ENCODE data around the gene ALKBH3.

The ALKBH3 gene

GRCh38 chr11:43834286-43834685 is 46.3 kb upstream of the ALKBH3 start:
- no peak overlapping the region for H4K91ac ChIP-seq (ENCODE audit: low read length)
- H3K9me3 ChIP-seq (ENCODE audit: control insufficient read depth, low read length) = no peaks in the 10 kb centered on the region
- H3K4me2 ChIP-seq (ENCODE audit: low read length, poor library complexity, severe bottlenecking) = no peak overlapping the region
- H2BK120ac ChIP-seq (ENCODE audit: low read depth, low read length) = no peak overlapping the region
- no peak overlapping the region for H3K23ac ChIP-seq (ENCODE audit: low read length in 2 of 2)
- H2BK15ac ChIP-seq (ENCODE audit: low read depth, poor library complexity, severe bottlenecking) = no peak overlapping the region
- H3K4me1 ChIP-seq (ENCODE audit: control insufficient read depth, insufficient read depth, low read depth, low read length) = no peaks in the 10 kb centered on the region
- peaks cover 0 to 24% of the 10 kb centered on the region in 2 experiments for H3K36me3 ChIP-seq (ENCODE audit: control insufficient read depth in 1 of 2, insufficient read depth in 2 of 2, low read depth in 1 of 2, low read length in 2 of 2)
- H3K27ac ChIP-seq (ENCODE audit: low read length, poor library complexity, severe bottlenecking) = no peak overlapping the region
- no peaks in the 10 kb centered on the region for H3K27me3 ChIP-seq (ENCODE audit: control insufficient read depth in 1 of 2, insufficient read depth in 1 of 2, low read length in 2 of 2)
- WGBS = 60% methylated on average over 1 of the region's 2 CpGs
- no peak for DNase-seq
- no peak overlapping the region for H3K18ac ChIP-seq (ENCODE audit: low read depth in 1 of 2, low read length in 2 of 2)
- peak overlapping the region in 1 of 2 experiments; percentile 49 for H3K4ac ChIP-seq (ENCODE audit: low read depth in 1 of 2, low read length in 2 of 2)
- no peak overlapping the region for H3K4me3 ChIP-seq (ENCODE audit: insufficient read depth in 1 of 2, low read depth in 1 of 2, low read length in 2 of 2)
- no peak overlapping the region for H2BK12ac ChIP-seq (ENCODE audit: low read length in 2 of 2)
- H2AK5ac ChIP-seq (ENCODE audit: low read length, severe bottlenecking) = no peak overlapping the region
- H3K14ac ChIP-seq (ENCODE audit: low read length in 2 of 2) = no peak overlapping the region
- no peak overlapping the region for H2BK5ac ChIP-seq (ENCODE audit: low read depth, low read length, poor library complexity, severe bottlenecking)
- no peak overlapping the region for H4K8ac ChIP-seq (ENCODE audit: low read length)
- H3K9ac ChIP-seq (ENCODE audit: low read length) = no peak overlapping the region
- H3K79me1 ChIP-seq (replicated peaks; ENCODE audit: low read length, poor library complexity, severe bottlenecking) = peaks cover 10% of the 10 kb centered on the region
- no peak overlapping the region for H2AFZ ChIP-seq (ENCODE audit: low read depth, low read length)

GRCh38 chr11:43835104-43835503 is 45.5 kb upstream of the ALKBH3 start:
- Histone ChIP-seq H4K91ac (ENCODE audit: low read length) (no peak overlapping the region), H2AK5ac (ENCODE audit: low read length, severe bottlenecking) (no peak overlapping the region), H3K27me3 (ENCODE audit: control insufficient read depth in 1 of 2, insufficient read depth in 1 of 2, low read length in 2 of 2) (no peaks in the 10 kb centered on the region), H2AFZ (ENCODE audit: low read depth, low read length) (no peak overlapping the region), H2BK5ac (ENCODE audit: low read depth, low read length, poor library complexity, severe bottlenecking) (no peak overlapping the region), H3K4me3 (ENCODE audit: insufficient read depth in 1 of 2, low read depth in 1 of 2, low read length in 2 of 2) (no peak overlapping the region), H2BK120ac (ENCODE audit: low read depth, low read length) (no peak overlapping the region), H2BK15ac (ENCODE audit: low read depth, poor library complexity, severe bottlenecking) (no peak overlapping the region), H2BK12ac (ENCODE audit: low read length in 2 of 2) (no peak overlapping the region), H3K9ac (ENCODE audit: low read length) (no peak overlapping the region), H3K27ac (ENCODE audit: low read length, poor library complexity, severe bottlenecking) (no peak overlapping the region), H3K4me2 (ENCODE audit: low read length, poor library complexity, severe bottlenecking) (no peak overlapping the region), H4K8ac (ENCODE audit: low read length) (no peak overlapping the region), H3K36me3 (ENCODE audit: control insufficient read depth in 1 of 2, insufficient read depth in 2 of 2, low read depth in 1 of 2, low read length in 2 of 2) (peaks cover 0 to 31% of the 10 kb centered on the region in 2 experiments), H3K14ac (ENCODE audit: low read length in 2 of 2) (peak overlapping the region in 1 of 2 experiments; percentile 90), H3K9me3 (ENCODE audit: control insufficient read depth, low read length) (no peaks in the 10 kb centered on the region), H3K4ac (ENCODE audit: low read depth in 1 of 2, low read length in 2 of 2) (no peak overlapping the region), H3K4me1 (ENCODE audit: control insufficient read depth, insufficient read depth, low read depth, low read length) (no peaks in the 10 kb centered on the region), H3K23ac (ENCODE audit: low read length in 2 of 2) (no peak overlapping the region), H3K18ac (ENCODE audit: low read depth in 1 of 2, low read length in 2 of 2) (peak overlapping the region in 1 of 2 experiments; percentile 21), H3K79me1 (replicated peaks; ENCODE audit: low read length, poor library complexity, severe bottlenecking) (peaks cover 8% of the 10 kb centered on the region)
- WGBS = 95% methylated on average over 6 of the region's 7 CpGs
- peak; percentile 33 for DNase-seq

GRCh38 chr11:43837879-43838278 is 42.8 kb upstream of the ALKBH3 start:
- WGBS = 96% methylated on average over 3 of the region's 4 CpGs
- H3K79me1 ChIP-seq (replicated peaks; ENCODE audit: low read length, poor library complexity, severe bottlenecking) = peaks cover 7% of the 10 kb centered on the region

GRCh38 chr11:43842021-43842420 is 38.6 kb upstream of the ALKBH3 start:
- no CpG with 5 or more reads among the region's 1 CpG for WGBS
- H3K27ac ChIP-seq (ENCODE audit: low read length, poor library complexity, severe bottlenecking) = no peak overlapping the region

More at GRCh38 chr11:43837879-43838278, 42.8 kb upstream of the ALKBH3 start:
- Histone ChIP-seq H3K4ac (ENCODE audit: low read depth in 1 of 2, low read length in 2 of 2) (no peak overlapping the region), H3K23ac (ENCODE audit: low read length in 2 of 2) (no peak overlapping the region), H4K8ac (ENCODE audit: low read length) (no peak overlapping the region), H2AFZ (ENCODE audit: low read depth, low read length) (no peak overlapping the region), H3K4me1 (ENCODE audit: control insufficient read depth, insufficient read depth, low read depth, low read length) (no peaks in the 10 kb centered on the region), H2BK15ac (ENCODE audit: low read depth, poor library complexity, severe bottlenecking) (no peak overlapping the region), H2BK5ac (ENCODE audit: low read depth, low read length, poor library complexity, severe bottlenecking) (no peak overlapping the region), H3K27me3 (ENCODE audit: control insufficient read depth in 1 of 2, insufficient read depth in 1 of 2, low read length in 2 of 2) (no peaks in the 10 kb centered on the region), H4K91ac (ENCODE audit: low read length) (no peak overlapping the region), H3K4me3 (ENCODE audit: insufficient read depth in 1 of 2, low read depth in 1 of 2, low read length in 2 of 2) (no peak overlapping the region), H2AK5ac (ENCODE audit: low read length, severe bottlenecking) (no peak overlapping the region), H3K9me3 (ENCODE audit: control insufficient read depth, low read length) (no peaks in the 10 kb centered on the region), H3K36me3 (ENCODE audit: control insufficient read depth in 1 of 2, insufficient read depth in 2 of 2, low read depth in 1 of 2, low read length in 2 of 2) (peaks cover 0 to 41% of the 10 kb centered on the region in 2 experiments), H3K14ac (ENCODE audit: low read length in 2 of 2) (no peak overlapping the region), H3K18ac (ENCODE audit: low read depth in 1 of 2, low read length in 2 of 2) (no peak overlapping the region), H3K27ac (ENCODE audit: low read length, poor library complexity, severe bottlenecking) (no peak overlapping the region), H2BK120ac (ENCODE audit: low read depth, low read length) (no peak overlapping the region), H3K9ac (ENCODE audit: low read length) (no peak overlapping the region), H2BK12ac (ENCODE audit: low read length in 2 of 2) (no peak overlapping the region), H3K4me2 (ENCODE audit: low read length, poor library complexity, severe bottlenecking) (no peak overlapping the region)
- DNase-seq = peak; percentile 31

More at GRCh38 chr11:43842021-43842420, 38.6 kb upstream of the ALKBH3 start:
- H3K23ac ChIP-seq (ENCODE audit: low read length in 2 of 2) = no peak overlapping the region
- H2AFZ ChIP-seq (ENCODE audit: low read depth, low read length) = no peak overlapping the region
- no peak overlapping the region for H3K9ac ChIP-seq (ENCODE audit: low read length)
- no peak for DNase-seq
- H3K4me3 ChIP-seq (ENCODE audit: insufficient read depth in 1 of 2, low read depth in 1 of 2, low read length in 2 of 2) = no peak overlapping the region
- no peak overlapping the region for H3K18ac ChIP-seq (ENCODE audit: low read depth in 1 of 2, low read length in 2 of 2)
- no peak overlapping the region for H3K4ac ChIP-seq (ENCODE audit: low read depth in 1 of 2, low read length in 2 of 2)
- H2BK120ac ChIP-seq (ENCODE audit: low read depth, low read length) = no peak overlapping the region
- no peak overlapping the region for H2AK5ac ChIP-seq (ENCODE audit: low read length, severe bottlenecking)
- no peak overlapping the region for H3K4me2 ChIP-seq (ENCODE audit: low read length, poor library complexity, severe bottlenecking)
- H3K9me3 ChIP-seq (ENCODE audit: control insufficient read depth, low read length) = no peaks in the 10 kb centered on the region
- no peak overlapping the region for H4K91ac ChIP-seq (ENCODE audit: low read length)
- H3K14ac ChIP-seq (ENCODE audit: low read length in 2 of 2) = no peak overlapping the region
- H3K36me3 ChIP-seq (ENCODE audit: control insufficient read depth in 1 of 2, insufficient read depth in 2 of 2, low read depth in 1 of 2, low read length in 2 of 2) = peaks cover 5 to 44% of the 10 kb centered on the region in 2 experiments
- no peak overlapping the region for H4K8ac ChIP-seq (ENCODE audit: low read length)
- H3K79me1 ChIP-seq (replicated peaks; ENCODE audit: low read length, poor library complexity, severe bottlenecking) = peaks cover 11% of the 10 kb centered on the region
- H2BK15ac ChIP-seq (ENCODE audit: low read depth, poor library complexity, severe bottlenecking) = no peak overlapping the region
- H2BK12ac ChIP-seq (ENCODE audit: low read length in 2 of 2) = no peak overlapping the region
- no peak overlapping the region for H2BK5ac ChIP-seq (ENCODE audit: low read depth, low read length, poor library complexity, severe bottlenecking)
- no peaks in the 10 kb centered on the region for H3K4me1 ChIP-seq (ENCODE audit: control insufficient read depth, insufficient read depth, low read depth, low read length)
- H3K27me3 ChIP-seq (ENCODE audit: control insufficient read depth in 1 of 2, insufficient read depth in 1 of 2, low read length in 2 of 2) = no peaks in the 10 kb centered on the region

Data from mesenchymal stem cell (in vitro differentiated cells and primary cell).